DOHH2 (cell line): ENCODE measurements around the gene APAF1.
"Not testable (repeated sequence)": the region's sequence is repeated elsewhere in the genome, so short reads cannot be mapped to it uniquely, and the experiment has no call there.

Experiments used
- H3F3A ChIP-seq: fragments of 200-600 bp; sonication (generic), shearing (Covaris generic); 2 replicates; pipeline ENCODE4 v1.6.0; 2016; ENCODE audit warnings: antibody characterized with exemption, mild to moderate bottlenecking; ENCODE audit not compliant: control insufficient read depth, insufficient read depth
- H3K27ac ChIP-seq: fragments of 200-600 bp; sonication (generic); 2 replicates; pipeline ENCODE4 v1.5.1; 2014; ENCODE audit warnings: low read depth, mild to moderate bottlenecking, low read length, moderate library complexity
- H3K27me3 ChIP-seq: fragments of 200-600 bp; sonication (generic); 2 replicates; pipeline ENCODE4 v1.6.1; 2014; ENCODE audit warnings: mild to moderate bottlenecking, low read length, mixed read lengths; ENCODE audit not compliant: control insufficient read depth
- H3K36me3 ChIP-seq: fragments of 200-600 bp; sonication (generic); 2 replicates; pipeline ENCODE4 v1.6.1; 2014; ENCODE audit warnings: mild to moderate bottlenecking, low read length, moderate library complexity, mixed read lengths; ENCODE audit not compliant: control insufficient read depth
- H3K4me1 ChIP-seq: fragments of 200-600 bp; sonication (generic); 2 replicates; pipeline ENCODE4 v1.6.1; 2014; ENCODE audit warnings: mild to moderate bottlenecking, low read length, mixed read lengths; ENCODE audit not compliant: control insufficient read depth
- H3K4me2 ChIP-seq: fragments of 200-600 bp; sonication (generic); 2 replicates; pipeline ENCODE4 v1.6.0; 2014; ENCODE audit warnings: mild to moderate bottlenecking, low read length, moderate library complexity
- H3K4me3 ChIP-seq: fragments of 200-600 bp; sonication (generic); 2 replicates; pipeline ENCODE4 v1.5.1; 2014; ENCODE audit warnings: mild to moderate bottlenecking, low read length, mixed read lengths
- H3K79me2 ChIP-seq: fragments of 200-600 bp; sonication (generic); 2 replicates; pipeline ENCODE4 v1.6.1; 2014; ENCODE audit warnings: mild to moderate bottlenecking, low read length, mixed read lengths; ENCODE audit not compliant: control insufficient read depth
- H3K9me2 ChIP-seq: fragments of 200-600 bp; sonication (generic); replicated peaks from 2 replicates; pipeline ENCODE4 v1.6.1; 2014; ENCODE audit warnings: mild to moderate bottlenecking, low read length, mixed read lengths; ENCODE audit not compliant: control insufficient read depth
- H3K9me3 ChIP-seq: fragments of 200-600 bp; sonication (generic); 2 replicates; pipeline ENCODE4 v1.6.1; 2014; ENCODE audit warnings: antibody characterized with exemption, low read length, mixed read lengths; ENCODE audit not compliant: control insufficient read depth, insufficient read depth
- H4K20me1 ChIP-seq: fragments of 200-600 bp; sonication (generic); 2 replicates; pipeline ENCODE4 v1.6.0; 2014; ENCODE audit warnings: low read depth, mild to moderate bottlenecking, antibody characterized with exemption, low read length, moderate library complexity; ENCODE audit not compliant: control insufficient read depth, insufficient read depth
- CTCF ChIP-seq: fragments of 200-600 bp; sonication (generic); IDR thresholded peaks from one replicate; pipeline ENCODE4 v1.5.1; 2014; ENCODE audit warnings: antibody characterized with exemption, mild to moderate bottlenecking, low read depth, low read length; ENCODE audit not compliant: poor library complexity, severe bottlenecking
- EZH2phosphoT487 ChIP-seq: fragments of 200-600 bp; sonication (generic); IDR thresholded peaks from 2 replicates; pipeline ENCODE4 v1.6.1; 2017; ENCODE audit warnings: borderline replicate concordance, mild to moderate bottlenecking, antibody characterized with exemption, low read length, moderate library complexity, mixed read lengths

Gene APAF1

DNA sequence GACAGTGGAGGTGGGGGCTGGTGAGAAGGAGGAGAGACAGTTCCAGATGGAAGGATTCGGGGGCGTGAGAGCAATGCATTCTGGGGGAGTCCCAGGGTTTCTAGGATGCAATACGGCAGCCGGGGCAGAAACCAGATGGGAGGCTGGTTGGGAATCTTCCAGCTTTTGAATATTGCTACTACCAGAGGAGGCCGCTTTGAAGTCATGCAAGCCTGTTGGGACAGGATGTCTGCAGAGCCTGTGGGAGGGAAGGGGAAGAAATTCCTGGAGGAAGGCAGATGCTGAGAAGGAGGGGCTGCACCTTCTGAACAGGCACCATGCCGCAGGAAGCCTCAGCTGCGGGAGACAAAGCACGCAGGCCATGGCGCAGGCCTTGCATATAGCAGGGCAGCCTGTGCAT lies 105.4 kb downstream of the APAF1 start:
- Histone ChIP-seq H3K36me3 (no peaks in the 10 kb centered on the region), H3K4me3 (no peak overlapping the region), H3K4me1 (peaks cover 6% of the 10 kb centered on the region; the same call in 1 of the 2 replicates), H4K20me1 (no peaks in the 10 kb centered on the region), H3F3A (no peaks in the 10 kb centered on the region), H3K9me2 (no peaks in the 10 kb centered on the region), H3K9me3 (no peaks in the 10 kb centered on the region), H3K27me3 (peaks cover 32% of the 10 kb centered on the region), H3K27ac (no peak overlapping the region), H3K4me2 (no peak overlapping the region), H3K79me2 (no peaks in the 10 kb centered on the region)
- no peak for TF ChIP-seq CTCF
- TF ChIP-seq EZH2phosphoT487 = no peak

GRCh38 chr12:98751580-98752115 lies 106.6 kb downstream of the APAF1 start:
- Histone ChIP-seq H3K79me2 (no peaks in the 10 kb centered on the region), H3K27ac (no peak overlapping the region), H3K4me2 (no peak overlapping the region), H3K9me3 (no peaks in the 10 kb centered on the region), H3K9me2 (no peaks in the 10 kb centered on the region), H3K27me3 (peaks cover 20% of the 10 kb centered on the region), H4K20me1 (no peaks in the 10 kb centered on the region), H3F3A (no peaks in the 10 kb centered on the region), H3K36me3 (no peaks in the 10 kb centered on the region), H3K4me1 (no peaks in the 10 kb centered on the region), H3K4me3 (no peak overlapping the region)
- TF ChIP-seq CTCF (no peak), EZH2phosphoT487 (no peak)

DNA sequence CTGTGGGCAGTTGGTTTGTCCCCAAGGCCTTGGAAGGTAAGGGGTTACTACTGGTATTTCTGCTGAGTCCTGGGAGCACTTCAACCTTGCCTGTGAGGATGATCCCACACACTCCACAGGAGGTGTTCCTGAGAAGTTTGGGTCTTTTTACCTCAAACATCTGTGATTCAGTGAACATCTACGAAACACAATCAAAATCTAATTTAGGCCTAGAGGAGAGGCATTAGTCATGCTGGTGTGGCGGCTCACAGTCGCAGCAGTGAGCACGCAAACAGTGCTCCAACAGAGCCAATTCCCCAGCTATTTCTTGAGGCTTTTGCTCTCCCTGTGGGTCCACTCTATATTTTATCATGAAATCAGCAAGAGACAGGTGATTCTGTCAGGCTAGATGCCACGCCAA lies 107.6 kb downstream of the APAF1 start:
- Histone ChIP-seq H3K4me3 (no peak overlapping the region), H3K79me2 (no peaks in the 10 kb centered on the region), H4K20me1 (no peaks in the 10 kb centered on the region), H3K4me2 (no peak overlapping the region), H3K9me2 (no peaks in the 10 kb centered on the region), H3K9me3 (no peaks in the 10 kb centered on the region), H3K27ac (no peak overlapping the region), H3K36me3 (no peaks in the 10 kb centered on the region), H3K27me3 (peaks cover 13% of the 10 kb centered on the region), H3K4me1 (no peaks in the 10 kb centered on the region), H3F3A (no peaks in the 10 kb centered on the region)
- TF ChIP-seq CTCF (no peak), EZH2phosphoT487 (no peak)

DNA sequence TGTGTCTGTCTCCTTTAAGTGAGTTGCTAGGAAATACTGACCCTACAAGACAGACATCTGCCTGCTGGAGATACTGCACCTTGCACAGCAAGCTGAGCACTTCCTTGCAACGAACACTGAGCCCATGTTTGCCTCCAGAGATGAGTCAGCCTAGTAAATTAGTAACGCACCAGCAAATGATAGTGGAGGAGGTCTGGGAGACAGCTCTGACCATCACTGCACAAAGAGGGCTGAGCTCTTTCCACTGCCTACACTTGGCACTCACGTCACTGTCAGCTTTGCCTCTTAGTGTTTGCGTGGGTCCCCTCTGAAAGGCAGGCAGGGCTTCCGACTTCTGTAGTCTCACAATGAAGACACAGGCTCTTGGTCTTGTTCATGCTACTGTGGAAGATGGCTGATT lies 109.0 kb downstream of the APAF1 start:
- no peak for TF ChIP-seq CTCF
- no peak for TF ChIP-seq EZH2phosphoT487
- Histone ChIP-seq H3K27me3 (peaks cover 13% of the 10 kb centered on the region), H3K79me2 (no peaks in the 10 kb centered on the region), H3K27ac (no peak overlapping the region), H3K9me3 (no peaks in the 10 kb centered on the region), H4K20me1 (no peaks in the 10 kb centered on the region), H3K4me3 (no peak overlapping the region), H3K36me3 (no peaks in the 10 kb centered on the region), H3K4me2 (no peak overlapping the region), H3F3A (no peaks in the 10 kb centered on the region), H3K9me2 (no peaks in the 10 kb centered on the region), H3K4me1 (no peaks in the 10 kb centered on the region)

GRCh38 chr12:98755855-98756254 lies 110.8 kb downstream of the APAF1 start:
- not testable (repeated sequence) for H4K20me1 ChIP-seq, H3K9me2 ChIP-seq, H3K4me1 ChIP-seq, H3K4me2 ChIP-seq, H3K9me3 ChIP-seq, H3K36me3 ChIP-seq, H3K27ac ChIP-seq, H3K4me3 ChIP-seq, H3K79me2 ChIP-seq, H3F3A ChIP-seq
- H3K27me3 ChIP-seq = peaks cover 13% of the 10 kb centered on the region
